ENCODE data around the gene BSPRY.

DNA sequence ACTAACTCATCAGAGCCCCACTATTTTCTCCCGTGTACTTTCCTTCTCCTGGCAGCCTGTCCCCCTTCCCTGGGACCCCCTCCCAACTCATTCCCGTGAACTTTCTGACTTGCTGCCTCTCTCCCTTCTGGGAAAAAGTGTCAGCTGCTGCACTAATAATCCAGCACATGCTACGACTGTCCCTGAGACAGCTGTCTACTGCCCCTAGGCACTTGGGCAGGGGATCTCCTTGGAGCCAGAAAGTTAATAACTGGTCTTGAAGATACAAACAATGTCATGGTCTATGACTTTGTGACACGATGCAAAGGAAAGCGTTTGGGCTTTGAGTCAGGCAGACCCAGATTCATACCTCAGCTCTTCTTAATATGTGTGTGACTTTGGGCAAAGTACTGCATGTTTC is 36.1 kb upstream of the BSPRY start:
- TF ChIP-seq, protein P1, sequence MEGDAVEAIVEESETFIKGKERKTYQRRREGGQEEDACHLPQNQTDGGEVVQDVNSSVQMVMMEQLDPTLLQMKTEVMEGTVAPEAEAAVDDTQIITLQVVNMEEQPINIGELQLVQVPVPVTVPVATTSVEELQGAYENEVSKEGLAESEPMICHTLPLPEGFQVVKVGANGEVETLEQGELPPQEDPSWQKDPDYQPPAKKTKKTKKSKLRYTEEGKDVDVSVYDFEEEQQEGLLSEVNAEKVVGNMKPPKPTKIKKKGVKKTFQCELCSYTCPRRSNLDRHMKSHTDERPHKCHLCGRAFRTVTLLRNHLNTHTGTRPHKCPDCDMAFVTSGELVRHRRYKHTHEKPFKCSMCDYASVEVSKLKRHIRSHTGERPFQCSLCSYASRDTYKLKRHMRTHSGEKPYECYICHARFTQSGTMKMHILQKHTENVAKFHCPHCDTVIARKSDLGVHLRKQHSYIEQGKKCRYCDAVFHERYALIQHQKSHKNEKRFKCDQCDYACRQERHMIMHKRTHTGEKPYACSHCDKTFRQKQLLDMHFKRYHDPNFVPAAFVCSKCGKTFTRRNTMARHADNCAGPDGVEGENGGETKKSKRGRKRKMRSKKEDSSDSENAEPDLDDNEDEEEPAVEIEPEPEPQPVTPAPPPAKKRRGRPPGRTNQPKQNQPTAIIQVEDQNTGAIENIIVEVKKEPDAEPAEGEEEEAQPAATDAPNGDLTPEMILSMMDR (conservative IDR thresholded peaks at IDR 0.05; ENCODE audit: low read depth in 2 of 2): no peak
- TF ChIP-seq EZH2phosphoT487 (IDR thresholded peaks at IDR 0.05; ENCODE audit: unreplicated experiment): no peak
- no peak for TF ChIP-seq POLR2AphosphoS5 (IDR thresholded peaks at IDR 0.05; ENCODE audit: low read depth)
- TF ChIP-seq CREB1 (CRISPR knock-in tag; IDR thresholded peaks at IDR 0.05; ENCODE audit: low read depth): no peak
- no peak for TF ChIP-seq EZH2 (IDR thresholded peaks at IDR 0.05; ENCODE audit: low read depth, unreplicated experiment)
- TF ChIP-seq, protein P2, sequence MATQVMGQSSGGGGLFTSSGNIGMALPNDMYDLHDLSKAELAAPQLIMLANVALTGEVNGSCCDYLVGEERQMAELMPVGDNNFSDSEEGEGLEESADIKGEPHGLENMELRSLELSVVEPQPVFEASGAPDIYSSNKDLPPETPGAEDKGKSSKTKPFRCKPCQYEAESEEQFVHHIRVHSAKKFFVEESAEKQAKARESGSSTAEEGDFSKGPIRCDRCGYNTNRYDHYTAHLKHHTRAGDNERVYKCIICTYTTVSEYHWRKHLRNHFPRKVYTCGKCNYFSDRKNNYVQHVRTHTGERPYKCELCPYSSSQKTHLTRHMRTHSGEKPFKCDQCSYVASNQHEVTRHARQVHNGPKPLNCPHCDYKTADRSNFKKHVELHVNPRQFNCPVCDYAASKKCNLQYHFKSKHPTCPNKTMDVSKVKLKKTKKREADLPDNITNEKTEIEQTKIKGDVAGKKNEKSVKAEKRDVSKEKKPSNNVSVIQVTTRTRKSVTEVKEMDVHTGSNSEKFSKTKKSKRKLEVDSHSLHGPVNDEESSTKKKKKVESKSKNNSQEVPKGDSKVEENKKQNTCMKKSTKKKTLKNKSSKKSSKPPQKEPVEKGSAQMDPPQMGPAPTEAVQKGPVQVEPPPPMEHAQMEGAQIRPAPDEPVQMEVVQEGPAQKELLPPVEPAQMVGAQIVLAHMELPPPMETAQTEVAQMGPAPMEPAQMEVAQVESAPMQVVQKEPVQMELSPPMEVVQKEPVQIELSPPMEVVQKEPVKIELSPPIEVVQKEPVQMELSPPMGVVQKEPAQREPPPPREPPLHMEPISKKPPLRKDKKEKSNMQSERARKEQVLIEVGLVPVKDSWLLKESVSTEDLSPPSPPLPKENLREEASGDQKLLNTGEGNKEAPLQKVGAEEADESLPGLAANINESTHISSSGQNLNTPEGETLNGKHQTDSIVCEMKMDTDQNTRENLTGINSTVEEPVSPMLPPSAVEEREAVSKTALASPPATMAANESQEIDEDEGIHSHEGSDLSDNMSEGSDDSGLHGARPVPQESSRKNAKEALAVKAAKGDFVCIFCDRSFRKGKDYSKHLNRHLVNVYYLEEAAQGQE (IDR thresholded peaks at IDR 0.05; ENCODE audit: unreplicated experiment): no peak
- TF ChIP-seq, protein P3, sequence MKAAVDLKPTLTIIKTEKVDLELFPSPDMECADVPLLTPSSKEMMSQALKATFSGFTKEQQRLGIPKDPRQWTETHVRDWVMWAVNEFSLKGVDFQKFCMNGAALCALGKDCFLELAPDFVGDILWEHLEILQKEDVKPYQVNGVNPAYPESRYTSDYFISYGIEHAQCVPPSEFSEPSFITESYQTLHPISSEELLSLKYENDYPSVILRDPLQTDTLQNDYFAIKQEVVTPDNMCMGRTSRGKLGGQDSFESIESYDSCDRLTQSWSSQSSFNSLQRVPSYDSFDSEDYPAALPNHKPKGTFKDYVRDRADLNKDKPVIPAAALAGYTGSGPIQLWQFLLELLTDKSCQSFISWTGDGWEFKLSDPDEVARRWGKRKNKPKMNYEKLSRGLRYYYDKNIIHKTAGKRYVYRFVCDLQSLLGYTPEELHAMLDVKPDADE (IDR thresholded peaks at IDR 0.05): no peak
- no peak for TF ChIP-seq JUNB (IDR thresholded peaks at IDR 0.05; ENCODE audit: unreplicated experiment)
- TF ChIP-seq STAT1 (IDR thresholded peaks at IDR 0.05; ENCODE audit: unreplicated experiment): no peak
- TF ChIP-seq ZNF331 (CRISPR knock-in tag; IDR thresholded peaks at IDR 0.05; ENCODE audit: low read depth): no peak
- TF ChIP-seq, protein P4, sequence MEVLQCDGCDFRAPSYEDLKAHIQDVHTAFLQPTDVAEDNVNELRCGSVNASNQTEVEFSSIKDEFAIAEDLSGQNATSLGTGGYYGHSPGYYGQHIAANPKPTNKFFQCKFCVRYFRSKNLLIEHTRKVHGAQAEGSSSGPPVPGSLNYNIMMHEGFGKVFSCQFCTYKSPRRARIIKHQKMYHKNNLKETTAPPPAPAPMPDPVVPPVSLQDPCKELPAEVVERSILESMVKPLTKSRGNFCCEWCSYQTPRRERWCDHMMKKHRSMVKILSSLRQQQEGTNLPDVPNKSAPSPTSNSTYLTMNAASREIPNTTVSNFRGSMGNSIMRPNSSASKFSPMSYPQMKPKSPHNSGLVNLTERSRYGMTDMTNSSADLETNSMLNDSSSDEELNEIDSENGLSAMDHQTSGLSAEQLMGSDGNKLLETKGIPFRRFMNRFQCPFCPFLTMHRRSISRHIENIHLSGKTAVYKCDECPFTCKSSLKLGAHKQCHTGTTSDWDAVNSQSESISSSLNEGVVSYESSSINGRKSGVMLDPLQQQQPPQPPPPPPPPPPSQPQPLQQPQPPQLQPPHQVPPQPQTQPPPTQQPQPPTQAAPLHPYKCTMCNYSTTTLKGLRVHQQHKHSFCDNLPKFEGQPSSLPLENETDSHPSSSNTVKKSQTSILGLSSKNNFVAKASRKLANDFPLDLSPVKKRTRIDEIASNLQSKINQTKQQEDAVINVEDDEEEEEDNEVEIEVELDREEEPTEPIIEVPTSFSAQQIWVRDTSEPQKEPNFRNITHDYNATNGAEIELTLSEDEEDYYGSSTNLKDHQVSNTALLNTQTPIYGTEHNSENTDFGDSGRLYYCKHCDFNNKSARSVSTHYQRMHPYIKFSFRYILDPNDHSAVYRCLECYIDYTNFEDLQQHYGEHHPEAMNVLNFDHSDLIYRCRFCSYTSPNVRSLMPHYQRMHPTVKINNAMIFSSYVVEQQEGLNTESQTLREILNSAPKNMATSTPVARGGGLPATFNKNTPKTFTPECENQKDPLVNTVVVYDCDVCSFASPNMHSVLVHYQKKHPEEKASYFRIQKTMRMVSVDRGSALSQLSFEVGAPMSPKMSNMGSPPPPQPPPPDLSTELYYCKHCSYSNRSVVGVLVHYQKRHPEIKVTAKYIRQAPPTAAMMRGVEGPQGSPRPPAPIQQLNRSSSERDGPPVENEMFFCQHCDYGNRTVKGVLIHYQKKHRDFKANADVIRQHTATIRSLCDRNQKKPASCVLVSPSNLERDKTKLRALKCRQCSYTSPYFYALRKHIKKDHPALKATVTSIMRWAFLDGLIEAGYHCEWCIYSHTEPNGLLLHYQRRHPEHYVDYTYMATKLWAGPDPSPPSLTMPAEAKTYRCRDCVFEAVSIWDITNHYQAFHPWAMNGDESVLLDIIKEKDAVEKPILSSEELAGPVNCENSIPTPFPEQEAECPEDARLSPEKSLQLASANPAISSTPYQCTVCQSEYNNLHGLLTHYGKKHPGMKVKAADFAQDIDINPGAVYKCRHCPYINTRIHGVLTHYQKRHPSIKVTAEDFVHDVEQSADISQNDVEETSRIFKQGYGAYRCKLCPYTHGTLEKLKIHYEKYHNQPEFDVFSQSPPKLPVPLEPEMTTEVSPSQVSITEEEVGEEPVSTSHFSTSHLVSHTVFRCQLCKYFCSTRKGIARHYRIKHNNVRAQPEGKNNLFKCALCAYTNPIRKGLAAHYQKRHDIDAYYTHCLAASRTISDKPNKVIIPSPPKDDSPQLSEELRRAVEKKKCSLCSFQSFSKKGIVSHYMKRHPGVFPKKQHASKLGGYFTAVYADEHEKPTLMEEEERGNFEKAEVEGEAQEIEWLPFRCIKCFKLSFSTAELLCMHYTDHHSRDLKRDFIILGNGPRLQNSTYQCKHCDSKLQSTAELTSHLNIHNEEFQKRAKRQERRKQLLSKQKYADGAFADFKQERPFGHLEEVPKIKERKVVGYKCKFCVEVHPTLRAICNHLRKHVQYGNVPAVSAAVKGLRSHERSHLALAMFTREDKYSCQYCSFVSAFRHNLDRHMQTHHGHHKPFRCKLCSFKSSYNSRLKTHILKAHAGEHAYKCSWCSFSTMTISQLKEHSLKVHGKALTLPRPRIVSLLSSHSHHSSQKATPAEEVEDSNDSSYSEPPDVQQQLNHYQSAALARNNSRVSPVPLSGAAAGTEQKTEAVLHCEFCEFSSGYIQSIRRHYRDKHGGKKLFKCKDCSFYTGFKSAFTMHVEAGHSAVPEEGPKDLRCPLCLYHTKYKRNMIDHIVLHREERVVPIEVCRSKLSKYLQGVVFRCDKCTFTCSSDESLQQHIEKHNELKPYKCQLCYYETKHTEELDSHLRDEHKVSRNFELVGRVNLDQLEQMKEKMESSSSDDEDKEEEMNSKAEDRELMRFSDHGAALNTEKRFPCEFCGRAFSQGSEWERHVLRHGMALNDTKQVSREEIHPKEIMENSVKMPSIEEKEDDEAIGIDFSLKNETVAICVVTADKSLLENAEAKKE (CRISPR knock-in tag; IDR thresholded peaks at IDR 0.05): no peak
- TF ChIP-seq ZNF114 (CRISPR knock-in tag; IDR thresholded peaks at IDR 0.05): no peak
